ENCODE results near the gene HOXB8.

DNA sequence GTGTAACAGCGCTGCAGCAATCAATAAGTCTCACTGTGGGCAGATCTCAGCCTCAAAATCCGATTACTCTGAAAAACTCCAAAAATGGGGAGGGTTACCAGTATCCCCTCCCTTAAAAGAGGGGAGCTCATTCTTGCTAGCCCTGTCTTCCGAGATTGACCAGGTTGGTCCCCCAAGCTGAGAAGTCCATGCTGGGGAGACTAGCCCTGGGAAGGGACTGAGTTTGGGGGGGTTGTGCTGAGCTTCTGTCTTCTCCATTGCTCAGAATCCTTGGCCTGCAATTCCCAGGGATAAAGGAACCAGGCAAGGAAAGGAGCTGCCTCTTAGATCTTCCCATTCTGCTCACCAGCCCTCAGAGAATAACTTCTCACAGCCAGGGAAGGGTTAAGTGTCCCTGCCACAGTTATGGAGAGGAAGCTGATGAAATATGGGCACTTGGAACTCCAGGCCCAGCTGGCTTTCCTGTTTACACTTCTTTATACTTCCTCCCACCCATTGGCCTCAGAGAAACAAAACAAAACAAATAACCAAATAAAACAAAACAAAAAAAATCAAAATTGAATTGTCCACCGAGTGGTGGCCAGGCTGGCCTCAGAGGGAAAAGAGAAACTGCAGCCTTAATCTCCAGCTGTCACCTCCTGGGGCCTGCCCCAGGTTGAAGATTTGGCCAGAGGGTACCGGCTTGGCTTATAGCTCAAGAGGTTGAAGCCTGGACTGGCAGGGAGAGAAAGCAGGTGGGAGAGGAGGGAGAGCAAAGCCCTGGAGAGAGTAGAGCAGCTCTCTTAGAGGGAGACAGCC is 27.6 kb downstream of the HOXB8 start:
- TF ChIP-seq TAF1 (IDR thresholded peaks at IDR 0.05; ENCODE audit: borderline replicate concordance, low read depth, low read length) (no peak), POLR2A (IDR thresholded peaks at IDR 0.05; ENCODE audit: low read depth, low read length) (no peak), POLR2AphosphoS5 (IDR thresholded peaks at IDR 0.05; ENCODE audit: low read depth, low read length) (no peak)

All from GM12892 (cell line).